Heart left ventricle (tissue), 13 donors: ENCODE measurements around the gene MAPT.

Source experiments
- CTCF ChIP-seq, 12 donors: fragments of 200-600 bp; sonication (generic) in 4 of 12; IDR thresholded peaks; one replicate each; pipeline versions ENCODE4 v1.5.0 to v1.8.0; 2018 to 2022; ENCODE audit warnings: antibody characterized with exemption in 12 of 12, mild to moderate bottlenecking in 5 of 12
- POLR2A ChIP-seq, 2 donors: fragments of 450-650 bp; IDR thresholded peaks; one replicate each; pipeline ENCODE4 v1.6.1; 2017; ENCODE audit warnings: antibody characterized with exemption in 2 of 2, mild to moderate bottlenecking in 2 of 2, moderate library complexity in 2 of 2
- donor health status: ischemic (EF 13 %, LVEDD 7.1; RV severe dilation, severe dysfunction).
- donor health status: DM: no; HTN: yes; CAD: no.
- donor health status: DM: no; HTN: no; CAD: no.
- donor health status: ischemic (EF 25% LVEDD 6.9; RV normal size, moderate dysfunction).
- donor health status: ischemic (EF 25% LVEDD 5.7; RV mildly dilated, moderate dysfunction).
- donor health status: ischemic (EF 35%, LVEDD 5.7; RV mildly dilated, moderate dysfunction).
- donor health status: nonischemic (EF 11% LVEDD 7.7; RV severe dilation, severe dysfunction).
- donor health status: DM: yes; HTN: yes; CAD: no.
- donor health status: PGD.
- donor health status: ischemic (EF 29% LVEDD 5.4; RV normal size, mild dysfunction).
- donor health status: nonischemic (EF 23%, LVEDD 6.1; RV moderate dilation, normal function).

- TF ChIP-seq CTCF (IDR thresholded peaks at IDR 0.05) (no peak), POLR2A (IDR thresholded peaks at IDR 0.05) (no peak)
Observed at GRCh38 chr17:45940293-45940692, 45.9 kb downstream of the MAPT start.
